ENCODE measurements around the gene PPP1R12B.

Gene PPP1R12B

DNA sequence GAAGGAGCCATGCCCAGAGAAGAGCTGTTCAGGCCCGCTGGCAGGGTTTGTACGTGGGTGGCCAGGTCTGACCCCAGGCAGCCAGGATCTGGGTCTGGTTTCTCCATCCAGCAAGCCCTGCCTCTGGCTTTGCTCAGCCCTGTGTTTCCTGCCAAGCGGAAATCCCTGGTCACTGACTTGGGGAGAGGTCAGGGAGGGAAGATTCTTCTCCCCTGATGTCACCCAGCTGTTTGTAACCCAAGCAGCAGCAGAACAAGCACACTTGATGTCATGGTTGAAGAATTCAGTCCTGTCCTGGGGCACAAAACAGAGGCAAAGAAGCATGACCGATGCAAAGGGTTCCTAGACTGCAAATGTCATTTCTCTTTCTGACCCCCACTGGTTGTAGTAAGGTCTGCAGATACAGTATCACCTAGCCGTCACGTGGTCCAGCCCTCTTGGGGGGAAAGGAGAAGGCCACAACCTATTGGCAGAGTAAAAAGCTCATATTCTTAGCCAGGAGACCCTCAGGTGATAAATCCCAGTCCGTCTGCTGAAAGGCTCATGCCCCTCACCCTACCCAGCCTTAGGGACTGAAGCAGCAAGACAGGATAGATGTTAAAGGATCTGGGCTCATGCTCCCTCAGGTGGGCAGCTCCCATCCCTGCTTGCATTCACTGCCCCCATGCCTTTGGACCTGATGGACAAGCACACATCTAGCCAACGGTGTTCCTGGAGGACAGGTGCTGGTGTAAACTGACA lies 240.9 kb downstream of the PPP1R12B start:
- peak; percentile 98 for DNase-seq
- in situ Hi-C loops (cut with HindIII; ENCODE audit: low pct_ligation_motif_present, low sequenced_read_pairs) = no loop called here
- no peak overlapping the region for H3K4me3 ChIP-seq (ENCODE audit: low read depth, low read length)

DNA sequence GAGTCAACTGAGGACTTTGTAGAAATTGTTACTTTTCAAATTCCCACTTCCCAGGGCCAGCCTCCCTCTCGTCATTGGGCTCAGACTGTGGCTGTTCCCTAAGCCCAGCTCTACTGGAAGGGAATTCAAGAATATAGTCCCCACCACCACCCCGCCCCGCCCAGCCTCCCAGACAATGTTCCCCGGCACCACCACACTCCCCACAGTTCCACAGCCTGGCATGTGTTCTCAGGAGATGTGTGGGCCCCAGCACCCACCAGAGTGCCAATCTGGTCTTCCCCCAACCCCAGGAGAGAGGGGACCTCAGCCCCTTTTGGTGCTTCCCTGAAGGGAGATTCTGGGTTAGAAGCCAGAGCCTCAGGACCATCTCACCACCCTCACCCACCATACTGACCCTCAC lies 241.6 kb downstream of the PPP1R12B start:
- H3K4me3 ChIP-seq (ENCODE audit: low read depth, low read length) = no peak overlapping the region
- in situ Hi-C loops (cut with HindIII; ENCODE audit: low pct_ligation_motif_present, low sequenced_read_pairs) = no loop called here
- no peak overlapping the region for H3K27ac ChIP-seq
- DNase-seq = no peak
- no peaks in the 10 kb centered on the region for H3K27me3 ChIP-seq (replicated peaks)
- TF ChIP-seq, protein P1, sequence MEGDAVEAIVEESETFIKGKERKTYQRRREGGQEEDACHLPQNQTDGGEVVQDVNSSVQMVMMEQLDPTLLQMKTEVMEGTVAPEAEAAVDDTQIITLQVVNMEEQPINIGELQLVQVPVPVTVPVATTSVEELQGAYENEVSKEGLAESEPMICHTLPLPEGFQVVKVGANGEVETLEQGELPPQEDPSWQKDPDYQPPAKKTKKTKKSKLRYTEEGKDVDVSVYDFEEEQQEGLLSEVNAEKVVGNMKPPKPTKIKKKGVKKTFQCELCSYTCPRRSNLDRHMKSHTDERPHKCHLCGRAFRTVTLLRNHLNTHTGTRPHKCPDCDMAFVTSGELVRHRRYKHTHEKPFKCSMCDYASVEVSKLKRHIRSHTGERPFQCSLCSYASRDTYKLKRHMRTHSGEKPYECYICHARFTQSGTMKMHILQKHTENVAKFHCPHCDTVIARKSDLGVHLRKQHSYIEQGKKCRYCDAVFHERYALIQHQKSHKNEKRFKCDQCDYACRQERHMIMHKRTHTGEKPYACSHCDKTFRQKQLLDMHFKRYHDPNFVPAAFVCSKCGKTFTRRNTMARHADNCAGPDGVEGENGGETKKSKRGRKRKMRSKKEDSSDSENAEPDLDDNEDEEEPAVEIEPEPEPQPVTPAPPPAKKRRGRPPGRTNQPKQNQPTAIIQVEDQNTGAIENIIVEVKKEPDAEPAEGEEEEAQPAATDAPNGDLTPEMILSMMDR (IDR thresholded peaks at IDR 0.05; ENCODE audit: low read depth, low read length, missing control alignments) = no peak
- H3K36me3 ChIP-seq (replicated peaks) = no peaks in the 10 kb centered on the region

More for the DNA sequence above, 240.9 kb downstream of the PPP1R12B start:
- H3K27ac ChIP-seq = peak overlapping the region; percentile 83
- TF ChIP-seq, protein P1 (IDR thresholded peaks at IDR 0.05; ENCODE audit: low read depth, low read length, missing control alignments) = peak; percentile 12
- no peaks in the 10 kb centered on the region for H3K27me3 ChIP-seq (replicated peaks)
- no peaks in the 10 kb centered on the region for H3K36me3 ChIP-seq (replicated peaks)

DNA sequence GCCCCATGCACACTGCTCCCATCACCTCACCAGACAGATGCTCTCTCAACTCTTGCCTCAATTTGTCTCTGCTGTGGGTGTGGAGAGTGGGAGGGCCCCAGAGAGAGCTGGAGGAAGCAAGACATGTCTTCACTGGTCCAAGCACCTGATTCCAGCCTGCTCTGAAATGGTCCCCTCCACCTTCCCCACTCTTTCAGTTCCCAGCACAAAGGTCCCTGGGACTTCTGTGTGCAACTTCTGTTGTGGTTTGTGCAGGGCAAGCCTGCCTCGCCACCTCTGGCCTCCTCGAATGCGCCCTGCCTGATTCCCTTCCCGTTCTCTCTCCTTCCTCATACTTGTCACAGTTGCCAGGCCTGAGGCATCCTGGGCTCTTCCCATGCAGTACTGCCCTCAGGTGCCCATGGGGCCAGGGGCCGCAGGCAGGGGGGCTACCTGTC lies 242.5 kb downstream of the PPP1R12B start:
- Histone ChIP-seq H3K27me3 (replicated peaks) (no peaks in the 10 kb centered on the region), H3K27ac (no peak overlapping the region), H3K36me3 (replicated peaks) (no peaks in the 10 kb centered on the region), H3K4me3 (ENCODE audit: low read depth, low read length) (no peak overlapping the region)
- TF ChIP-seq, protein P1 (IDR thresholded peaks at IDR 0.05; ENCODE audit: low read depth, low read length, missing control alignments) = no peak
- in situ Hi-C loops (cut with HindIII; ENCODE audit: low pct_ligation_motif_present, low sequenced_read_pairs) = no loop called here
- DNase-seq = no peak

- no peak overlapping the region for H3K27ac ChIP-seq
- in situ Hi-C loops (cut with HindIII; ENCODE audit: low pct_ligation_motif_present, low sequenced_read_pairs) = no loop called here
- no peaks in the 10 kb centered on the region for H3K27me3 ChIP-seq (replicated peaks)
- no peak overlapping the region for H3K4me3 ChIP-seq (ENCODE audit: low read depth, low read length)
- no peaks in the 10 kb centered on the region for H3K36me3 ChIP-seq (replicated peaks)
- TF ChIP-seq, protein P1 (IDR thresholded peaks at IDR 0.05; ENCODE audit: low read depth, low read length, missing control alignments) = no peak
- DNase-seq = no peak
Observed at GRCh38 chr1:202591515-202591914, 243.0 kb downstream of the PPP1R12B start.

- Histone ChIP-seq H3K27ac (no peak overlapping the region), H3K4me3 (ENCODE audit: low read depth, low read length) (no peak overlapping the region), H3K27me3 (replicated peaks) (no peaks in the 10 kb centered on the region), H3K36me3 (replicated peaks) (no peaks in the 10 kb centered on the region)
- in situ Hi-C loops (cut with HindIII; ENCODE audit: low pct_ligation_motif_present, low sequenced_read_pairs) = no loop called here
- TF ChIP-seq, protein P1 (IDR thresholded peaks at IDR 0.05; ENCODE audit: low read depth, low read length, missing control alignments) = no peak
- DNase-seq = no peak
Observed at GRCh38 chr1:202592146-202592545, 243.6 kb downstream of the PPP1R12B start.

DNA sequence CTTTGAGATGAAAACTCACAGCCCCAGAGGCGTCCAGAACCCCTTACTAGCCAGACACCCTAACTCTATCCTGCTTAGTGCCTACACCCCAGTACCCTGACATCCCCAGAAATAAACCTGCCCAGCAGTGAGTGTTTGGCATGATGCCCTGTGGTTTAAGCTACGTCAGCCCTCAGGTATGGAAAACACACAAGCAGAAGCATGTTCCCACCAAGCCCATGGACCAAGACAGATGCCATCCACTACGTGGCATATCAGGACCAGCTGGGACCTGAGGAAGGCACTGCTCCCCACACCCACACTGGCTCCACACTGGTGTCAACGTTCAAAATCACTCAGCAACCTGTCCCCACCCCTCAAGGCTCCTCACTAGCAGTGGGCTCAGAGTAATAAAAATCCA lies 245.3 kb downstream of the PPP1R12B start:
- no peak for DNase-seq
- in situ Hi-C loops (cut with HindIII; ENCODE audit: low pct_ligation_motif_present, low sequenced_read_pairs) = no loop called here
- TF ChIP-seq, protein P1 (IDR thresholded peaks at IDR 0.05; ENCODE audit: low read depth, low read length, missing control alignments) = no peak
- H3K36me3 ChIP-seq (replicated peaks) = no peaks in the 10 kb centered on the region
- H3K4me3 ChIP-seq (ENCODE audit: low read depth, low read length) = no peak overlapping the region
- no peak overlapping the region for H3K27ac ChIP-seq
- H3K27me3 ChIP-seq (replicated peaks) = no peaks in the 10 kb centered on the region
